Lower leg skin (tissue), 4 donors: Measurements from ENCODE around the gene SORCS1. TPM values are rescaled to one million over a fixed set of nuclear protein-coding genes. Genes with fewer than 3 reads are reported as not detected.

ENCODE experiments used
- DNase-seq, 2 donors: peaks; one replicate each; pipeline ENCODE4 v3.0.0-alpha.2; 2019; ENCODE audit warnings: low spot score in 2 of 2
- H3K4me3 ChIP-seq: fragments of 200-600 bp; sonication (generic); 2 replicates; pipeline ENCODE4 v1.5.1; 2017; ENCODE audit warnings: mild to moderate bottlenecking, low read depth; ENCODE audit not compliant: poor library complexity, severe bottlenecking
- POLR2A ChIP-seq, 2 donors: fragments of 450-650 bp; IDR thresholded peaks; one replicate each; pipeline ENCODE4 v1.6.1; 2016 to 2017; ENCODE audit warnings: antibody characterized with exemption in 2 of 2, mild to moderate bottlenecking in 1 of 2, moderate library complexity in 1 of 2
- WGBS, 2 donors: methylation state at CpG; one replicate each; pipeline ENCODE4 v1.1.5; 2018; 5-methylcytosine and 5-hydroxymethylcytosine counted together
- intact Hi-C: fragments of 100-400 bp; cut with DNase I; formaldehyde crosslinking; loops from one replicate; pipeline ENCODE4 v1.15.0; 2023; ENCODE audit warnings: low total_unique reads
- total RNA-seq, 4 donors: library from RNA; depleted of rRNA; stranded (reverse); fragments of >200 nt; gene quantifications; one replicate each; pipeline ENCODE4 v1.1.0, GENCODE V29; 2016
- TF ChIP-seq, protein P1 (sequence below), 3 donors: fragments of 450-650 bp; IDR thresholded peaks; one replicate each; pipeline ENCODE4 v1.5.1; 2016; ENCODE audit warnings: antibody characterized with exemption in 3 of 3, mild to moderate bottlenecking in 3 of 3, moderate library complexity in 2 of 3

The SORCS1 gene
- total RNA-seq, 4 donors from 2014 or later, result 2.2 to 5.3 (median 2.9) TPM

DNA sequence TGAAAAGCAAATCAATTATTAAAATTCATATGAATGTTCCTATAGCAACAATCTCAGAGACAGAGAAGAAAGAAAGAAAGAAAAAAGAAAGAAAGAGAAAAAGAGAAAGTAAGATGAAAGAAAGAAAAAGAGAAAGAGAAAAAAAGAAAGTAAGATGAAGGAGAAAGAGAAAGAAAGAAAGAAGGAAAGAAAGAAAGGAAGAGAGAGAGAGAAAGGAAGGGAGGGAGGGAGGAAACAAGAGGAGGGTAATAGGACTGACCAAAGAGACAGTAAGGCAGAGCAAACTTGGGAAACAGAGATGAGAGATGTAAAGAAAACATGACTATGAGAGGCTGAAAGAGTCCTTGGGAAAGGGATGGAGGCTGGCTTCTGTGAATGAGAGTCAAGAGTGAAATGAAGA, 458.4 kb downstream of the SORCS1 start:
- intact Hi-C loops, result no loop called here
- no peak for DNase-seq
- TF ChIP-seq, protein P1, sequence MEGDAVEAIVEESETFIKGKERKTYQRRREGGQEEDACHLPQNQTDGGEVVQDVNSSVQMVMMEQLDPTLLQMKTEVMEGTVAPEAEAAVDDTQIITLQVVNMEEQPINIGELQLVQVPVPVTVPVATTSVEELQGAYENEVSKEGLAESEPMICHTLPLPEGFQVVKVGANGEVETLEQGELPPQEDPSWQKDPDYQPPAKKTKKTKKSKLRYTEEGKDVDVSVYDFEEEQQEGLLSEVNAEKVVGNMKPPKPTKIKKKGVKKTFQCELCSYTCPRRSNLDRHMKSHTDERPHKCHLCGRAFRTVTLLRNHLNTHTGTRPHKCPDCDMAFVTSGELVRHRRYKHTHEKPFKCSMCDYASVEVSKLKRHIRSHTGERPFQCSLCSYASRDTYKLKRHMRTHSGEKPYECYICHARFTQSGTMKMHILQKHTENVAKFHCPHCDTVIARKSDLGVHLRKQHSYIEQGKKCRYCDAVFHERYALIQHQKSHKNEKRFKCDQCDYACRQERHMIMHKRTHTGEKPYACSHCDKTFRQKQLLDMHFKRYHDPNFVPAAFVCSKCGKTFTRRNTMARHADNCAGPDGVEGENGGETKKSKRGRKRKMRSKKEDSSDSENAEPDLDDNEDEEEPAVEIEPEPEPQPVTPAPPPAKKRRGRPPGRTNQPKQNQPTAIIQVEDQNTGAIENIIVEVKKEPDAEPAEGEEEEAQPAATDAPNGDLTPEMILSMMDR (IDR thresholded peaks at IDR 0.05), result no peak
- TF ChIP-seq POLR2A (IDR thresholded peaks at IDR 0.05), result no peak
- no peak overlapping the region for H3K4me3 ChIP-seq

DNA sequence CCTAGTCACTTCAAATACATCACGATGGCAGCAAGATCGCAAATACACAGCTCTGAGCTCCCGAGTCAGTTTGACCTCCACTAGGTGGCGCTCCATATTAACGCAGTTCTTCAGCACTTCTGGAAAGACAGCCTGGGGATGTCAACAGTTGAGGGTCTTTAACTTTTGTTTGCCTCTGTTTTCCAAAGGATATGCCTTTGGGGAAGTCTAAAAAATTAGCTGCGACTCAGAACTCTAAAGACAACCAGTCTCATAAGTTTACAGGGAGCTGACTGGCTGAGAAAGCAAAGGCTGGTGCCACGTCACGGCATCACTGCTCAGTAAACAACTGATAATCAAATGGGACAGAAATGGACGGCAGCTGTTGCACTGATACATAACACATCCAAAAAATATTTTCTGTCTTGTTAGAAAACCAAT, 458.8 kb downstream of the SORCS1 start:
- no peak overlapping the region for H3K4me3 ChIP-seq
- 18 to 21% methylated on average over 9 of the region's 9 CpGs for WGBS, 2 donors
- TF ChIP-seq, protein P1 (IDR thresholded peaks at IDR 0.05), result no peak
- no peak for TF ChIP-seq POLR2A (IDR thresholded peaks at IDR 0.05)
- intact Hi-C loops, result no loop called here
- peak in 1 of 2 donors; percentile 21 for DNase-seq

DNA sequence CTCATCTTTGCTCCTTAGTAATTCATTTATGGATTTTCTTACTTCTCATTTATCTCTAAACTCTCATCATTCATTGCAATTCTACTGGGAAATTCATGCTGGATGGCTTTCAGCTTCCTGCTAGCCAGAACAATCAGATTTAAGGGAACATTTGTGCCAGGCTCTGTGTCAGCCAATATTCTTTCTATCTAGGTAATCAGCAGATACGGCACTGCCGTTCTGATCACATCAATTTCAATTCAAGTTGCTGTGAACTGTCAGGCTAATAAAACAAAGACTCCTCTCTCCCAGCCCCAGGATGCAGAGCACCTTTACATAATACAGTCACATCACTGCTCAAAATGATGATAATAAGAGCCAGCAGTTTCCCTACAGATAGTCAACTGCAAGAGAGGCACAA, 468.3 kb downstream of the SORCS1 start:
- intact Hi-C loops, result no loop called here
- WGBS, 2 donors, result 82 to 88% methylated on average over 2 of the region's 2 CpGs
- TF ChIP-seq, protein P1 (IDR thresholded peaks at IDR 0.05), result no peak
- no peak for TF ChIP-seq POLR2A (IDR thresholded peaks at IDR 0.05)
- H3K4me3 ChIP-seq, result no peak overlapping the region
- DNase-seq, result no peak

DNA sequence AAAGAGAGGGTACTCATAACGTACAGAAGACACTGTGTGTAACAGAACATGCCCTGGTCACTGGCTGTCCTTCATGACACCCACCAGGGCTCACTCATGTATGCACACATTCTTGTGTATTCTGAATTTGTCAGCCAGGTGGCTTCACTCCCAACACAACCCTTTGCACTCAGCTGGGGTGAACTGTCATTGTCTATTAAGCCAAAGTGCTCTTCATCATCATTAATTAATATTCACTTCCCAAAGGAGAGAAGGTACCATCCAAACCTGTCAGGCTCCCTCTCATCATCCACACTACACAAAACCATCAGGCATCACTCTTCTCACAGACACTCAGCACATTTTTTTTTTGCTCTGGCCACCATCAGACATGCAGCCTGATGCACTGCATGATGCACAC, 469.8 kb downstream of the SORCS1 start:
- intact Hi-C loops, result no loop called here
- WGBS, 2 donors, result 56 to 80% methylated on average over 1 of the region's 1 CpG
- TF ChIP-seq, protein P1 (IDR thresholded peaks at IDR 0.05), result no peak
- TF ChIP-seq POLR2A (IDR thresholded peaks at IDR 0.05), result no peak
- H3K4me3 ChIP-seq, result no peak overlapping the region
- DNase-seq, result no peak

DNA sequence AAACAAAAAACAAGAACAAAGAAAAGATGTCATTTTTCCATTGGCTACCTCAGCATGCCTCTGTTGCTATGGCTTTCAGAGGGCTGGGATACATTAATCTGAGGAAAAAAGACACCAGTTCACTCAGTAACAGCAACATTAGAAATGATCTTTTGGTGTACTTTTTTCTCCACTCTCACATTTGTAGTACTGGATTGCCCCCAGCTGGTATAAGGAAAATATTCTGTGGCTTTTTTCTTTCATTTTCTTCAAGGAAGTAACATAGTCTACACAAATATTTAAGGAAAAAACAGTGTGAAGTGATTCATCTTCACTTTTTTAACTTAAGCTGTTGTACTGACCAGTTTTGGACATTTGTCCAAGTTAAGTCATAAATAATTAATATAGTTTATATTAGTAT, 482.3 kb downstream of the SORCS1 start:
- intact Hi-C loops, result no loop called here
- DNase-seq, result no peak
- no peak overlapping the region for H3K4me3 ChIP-seq
- no peak for TF ChIP-seq POLR2A (IDR thresholded peaks at IDR 0.05)
- TF ChIP-seq, protein P1 (IDR thresholded peaks at IDR 0.05), result no peak

DNA sequence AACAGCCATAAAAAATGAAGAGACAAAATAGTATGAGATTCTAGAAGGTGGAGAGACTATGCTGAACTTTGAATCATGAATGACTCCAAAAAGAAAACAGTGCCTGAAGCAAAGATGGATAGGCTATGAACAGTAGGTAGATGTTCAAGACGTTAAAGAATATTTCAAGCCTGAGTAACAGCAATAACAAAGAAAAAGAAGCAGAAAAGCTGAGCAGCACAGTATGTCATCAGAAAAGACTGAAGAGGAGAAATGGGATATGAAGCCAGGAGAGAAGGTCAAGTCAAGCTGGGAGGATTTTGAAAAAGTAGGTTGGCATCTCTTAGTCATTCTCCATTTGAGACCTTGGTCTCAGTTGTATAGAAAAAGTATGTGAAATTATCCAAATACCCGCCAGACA, 484.4 kb downstream of the SORCS1 start:
- intact Hi-C loops, result no loop called here
- no peak for DNase-seq
- 81 to 83% methylated on average over 2 of the region's 2 CpGs for WGBS, 2 donors
- H3K4me3 ChIP-seq, result no peak overlapping the region
- TF ChIP-seq POLR2A (IDR thresholded peaks at IDR 0.05), result no peak
- TF ChIP-seq, protein P1 (IDR thresholded peaks at IDR 0.05), result no peak
